ENCODE results near the gene NCDN.

Gene NCDN, protein sequence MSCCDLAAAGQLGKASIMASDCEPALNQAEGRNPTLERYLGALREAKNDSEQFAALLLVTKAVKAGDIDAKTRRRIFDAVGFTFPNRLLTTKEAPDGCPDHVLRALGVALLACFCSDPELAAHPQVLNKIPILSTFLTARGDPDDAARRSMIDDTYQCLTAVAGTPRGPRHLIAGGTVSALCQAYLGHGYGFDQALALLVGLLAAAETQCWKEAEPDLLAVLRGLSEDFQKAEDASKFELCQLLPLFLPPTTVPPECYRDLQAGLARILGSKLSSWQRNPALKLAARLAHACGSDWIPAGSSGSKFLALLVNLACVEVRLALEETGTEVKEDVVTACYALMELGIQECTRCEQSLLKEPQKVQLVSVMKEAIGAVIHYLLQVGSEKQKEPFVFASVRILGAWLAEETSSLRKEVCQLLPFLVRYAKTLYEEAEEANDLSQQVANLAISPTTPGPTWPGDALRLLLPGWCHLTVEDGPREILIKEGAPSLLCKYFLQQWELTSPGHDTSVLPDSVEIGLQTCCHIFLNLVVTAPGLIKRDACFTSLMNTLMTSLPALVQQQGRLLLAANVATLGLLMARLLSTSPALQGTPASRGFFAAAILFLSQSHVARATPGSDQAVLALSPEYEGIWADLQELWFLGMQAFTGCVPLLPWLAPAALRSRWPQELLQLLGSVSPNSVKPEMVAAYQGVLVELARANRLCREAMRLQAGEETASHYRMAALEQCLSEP
- total RNA-seq, result 18.6 to 32.5 (median 22.1) reads per million in 4 donors

- peak; percentile 90 to 97 (median 94) for DNase-seq
Measured at GRCh38 chr1:35557611-35558373, at the start of gene NCDN. NCDN (plus strand) TSS chr1:35557799; CDS start chr1:35558191, 392 bp downstream.

DNA sequence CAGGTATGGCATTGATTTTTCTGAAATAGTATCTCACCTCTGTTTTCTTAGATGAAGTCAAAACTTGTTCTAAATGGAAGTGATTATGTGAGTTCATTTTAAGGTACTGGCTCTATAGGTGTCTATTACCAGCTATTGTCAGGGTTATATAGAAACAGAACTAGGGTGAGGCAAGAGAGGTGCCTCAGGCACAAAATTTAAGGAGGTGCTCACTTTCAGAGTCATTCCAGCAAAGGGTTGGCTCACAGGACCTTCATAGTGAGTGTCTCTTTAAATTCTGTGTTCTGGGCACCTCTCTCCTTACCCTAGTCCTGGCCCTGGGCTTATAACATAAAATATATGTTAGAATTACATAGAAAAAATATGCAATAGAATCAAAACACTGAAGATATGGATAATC, 49.7 kb upstream of the NCDN start:
- DNase-seq, result no peak

DNA sequence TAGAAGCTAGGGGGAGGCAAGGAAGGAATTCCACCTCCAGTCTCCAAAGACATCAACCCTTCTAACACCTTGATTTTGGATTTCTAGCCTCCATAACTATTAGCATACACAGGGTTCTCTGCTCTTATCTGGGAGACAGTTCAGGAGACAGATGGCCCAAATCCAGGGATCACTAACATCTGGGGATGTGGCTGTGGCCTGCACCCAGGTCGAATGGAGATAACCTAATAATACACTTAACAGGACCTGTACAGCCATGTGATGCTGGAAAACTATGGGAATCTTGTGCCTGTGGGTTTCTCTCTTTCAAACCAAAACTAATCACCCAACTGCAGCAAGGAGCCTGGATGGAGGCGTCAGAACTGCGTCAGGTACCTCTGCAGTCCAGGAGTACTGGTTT, 48.0 kb upstream of the NCDN start:
- DNase-seq, result no peak

DNA sequence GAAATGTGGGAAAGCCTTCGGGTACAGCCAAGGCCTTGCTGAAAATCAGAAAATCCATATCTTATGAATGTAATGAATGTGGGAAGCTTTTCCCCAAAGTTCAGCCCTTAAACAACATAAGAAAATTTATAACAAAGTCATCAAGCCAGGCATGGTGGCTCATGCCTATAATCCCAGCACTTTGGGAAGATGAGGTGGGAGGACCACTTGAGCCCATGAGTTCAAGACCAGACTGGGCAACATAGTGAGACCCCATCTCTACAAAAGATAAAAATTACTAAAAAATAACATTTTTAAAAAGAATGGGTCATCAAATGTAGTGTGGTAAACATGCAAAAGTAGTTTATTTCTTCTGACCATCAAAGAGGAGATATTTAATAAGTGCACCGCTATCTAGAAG, 46.3 kb upstream of the NCDN start:
- no peak for DNase-seq

DNA sequence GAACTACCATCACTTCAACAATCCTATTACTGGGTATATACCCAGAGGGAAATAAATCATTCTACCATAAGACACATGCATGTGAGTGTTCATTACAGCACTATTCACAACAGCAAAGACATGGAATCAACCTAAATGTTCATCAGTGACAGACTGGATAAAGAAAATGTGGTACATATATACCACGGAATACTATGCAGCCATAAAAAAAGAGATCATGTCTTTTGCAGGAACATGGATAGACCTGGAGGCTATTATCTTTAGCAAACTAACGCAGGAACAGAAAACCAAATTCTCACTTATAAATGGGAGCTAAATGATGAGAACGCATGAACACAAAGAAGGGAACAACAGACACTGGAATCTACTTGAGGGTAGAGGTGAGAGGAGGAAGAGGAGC, 39.4 kb upstream of the NCDN start:
- no peak for DNase-seq

GRCh38 chr1:35519432-35519831, 38.2 kb upstream of the NCDN start:
- DNase-seq, result no peak

DNA sequence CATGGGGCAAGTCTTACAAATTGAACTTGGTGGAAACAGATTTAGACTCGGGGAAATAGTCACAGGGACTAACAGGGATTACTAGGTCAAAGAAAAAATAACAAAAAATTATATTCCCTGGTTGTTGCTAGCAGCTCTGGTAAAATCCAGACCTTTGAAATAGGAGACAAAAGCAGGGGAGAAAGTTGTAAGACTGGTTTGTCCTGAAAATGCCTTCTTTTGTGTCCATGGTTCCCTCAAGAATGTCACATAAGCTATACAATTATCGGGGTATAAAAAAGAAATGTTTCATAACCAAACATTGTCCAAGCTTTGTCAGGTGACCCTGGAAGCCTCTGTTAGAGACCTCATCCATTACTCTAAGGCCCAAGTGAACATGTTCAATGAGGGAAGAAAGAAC, 33.5 kb upstream of the NCDN start:
- DNase-seq, result no peak

- DNase-seq, result no peak
Measured at GRCh38 chr1:35530168-35530567, 27.4 kb upstream of the NCDN start.

- DNase-seq, result no peak
Measured at GRCh38 chr1:35530946-35531345, 26.7 kb upstream of the NCDN start.

DNA sequence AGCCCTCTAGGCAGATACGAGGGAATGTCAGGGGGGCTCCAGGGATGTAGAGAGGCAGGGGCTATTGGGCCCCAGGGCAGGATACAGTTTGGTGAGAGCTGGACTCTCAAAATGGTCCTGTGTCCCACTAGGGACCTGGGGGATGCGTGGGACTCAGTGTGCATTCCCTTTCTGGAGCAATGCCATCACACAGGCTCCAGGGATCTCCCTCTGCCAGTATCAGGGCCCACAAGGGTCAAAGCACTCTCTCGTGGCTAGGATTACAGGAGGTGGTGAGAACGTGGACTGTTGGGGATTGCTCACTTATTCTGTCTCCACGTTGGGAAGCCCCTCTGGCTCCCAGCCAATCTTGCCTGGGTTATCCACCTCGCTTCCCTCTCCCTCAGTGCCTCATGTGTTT, 26.2 kb upstream of the NCDN start:
- DNase-seq, result no peak

DNA sequence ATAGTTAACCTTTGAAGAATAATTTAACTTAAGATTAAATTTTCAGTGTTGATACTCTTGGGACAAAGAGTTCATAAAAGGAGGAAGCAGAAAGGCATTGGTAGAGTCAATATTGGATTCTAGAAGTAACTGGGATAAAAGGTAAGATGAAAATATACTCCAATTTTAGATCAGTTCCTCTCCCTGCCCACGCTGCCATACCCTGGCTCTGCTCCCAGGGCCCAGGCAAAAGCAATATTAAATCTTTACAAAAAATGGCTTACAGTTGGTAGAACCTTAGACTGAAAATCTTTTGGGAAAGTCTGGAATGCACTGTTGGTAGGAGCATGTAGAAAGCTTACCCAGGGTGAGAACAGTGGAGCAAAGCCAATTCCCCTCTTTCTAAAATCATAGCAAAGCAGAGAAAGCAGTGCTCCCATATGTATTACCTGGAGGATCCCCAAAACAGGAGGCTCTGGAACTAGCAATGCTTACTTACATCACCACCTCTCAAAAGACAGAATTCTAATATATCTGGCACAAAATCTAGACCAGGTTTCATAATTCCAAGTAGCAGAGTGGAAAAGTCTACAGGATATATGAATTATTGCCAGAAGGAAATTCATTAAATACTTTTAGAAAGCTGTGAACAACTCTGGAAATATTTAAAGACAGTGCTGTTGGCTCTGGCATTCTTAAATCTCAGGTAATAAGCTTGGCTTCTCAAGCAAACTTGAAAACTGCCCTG, 24.9 kb upstream of the NCDN start:
- DNase-seq, result no peak

DNA sequence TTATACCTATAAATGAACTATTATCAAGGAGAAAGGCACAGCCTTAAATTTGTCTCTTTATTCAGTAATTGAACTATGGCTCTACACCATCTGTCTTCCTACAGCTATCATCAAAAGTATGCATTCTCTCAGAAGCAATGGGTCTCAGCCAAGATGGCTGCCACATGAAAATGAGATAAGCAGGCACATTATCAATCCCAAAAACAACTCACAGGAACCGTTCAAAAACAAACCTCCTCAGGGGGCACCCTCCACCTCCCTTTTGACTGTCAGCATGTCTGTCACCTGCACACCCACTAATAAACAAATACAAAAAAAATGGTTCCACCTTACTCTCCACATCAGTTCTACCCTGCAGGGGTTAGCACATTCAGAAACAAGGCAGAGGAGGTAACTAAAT, 24.0 kb upstream of the NCDN start:
- DNase-seq, result no peak

- DNase-seq, result no peak
Measured at GRCh38 chr1:35535243-35535642, 22.4 kb upstream of the NCDN start.

- no peak for DNase-seq
Measured at GRCh38 chr1:35536556-35537162, 20.9 kb upstream of the NCDN start.

DNA sequence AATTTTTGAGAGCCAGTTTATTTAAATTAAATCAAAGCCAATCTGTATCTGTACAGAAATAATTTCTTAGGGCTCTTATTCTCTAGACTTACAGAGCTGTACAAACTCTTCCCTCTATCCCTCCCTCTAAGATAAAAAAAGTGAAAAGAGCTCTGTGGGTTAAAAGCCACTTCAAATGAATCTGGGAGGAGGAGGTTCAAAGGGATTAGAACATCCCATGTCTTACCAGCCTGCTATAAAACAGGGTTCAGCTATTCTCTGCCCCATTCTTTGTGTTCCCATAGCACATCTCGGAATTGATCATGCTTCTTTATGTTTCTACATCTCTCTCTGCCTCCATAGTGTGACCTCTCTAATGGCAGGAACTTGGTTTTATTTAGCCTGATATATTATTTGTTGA, 19.8 kb upstream of the NCDN start:
- DNase-seq, result no peak

- DNase-seq, result peak in 2 of 5 donors; percentile 22 to 66
Measured at GRCh38 chr1:35539073-35539823, 18.4 kb upstream of the NCDN start.

GRCh38 chr1:35539824-35540261, 17.8 kb upstream of the NCDN start:
- DNase-seq, result peak in 1 of 5 donors; percentile 34

DNA sequence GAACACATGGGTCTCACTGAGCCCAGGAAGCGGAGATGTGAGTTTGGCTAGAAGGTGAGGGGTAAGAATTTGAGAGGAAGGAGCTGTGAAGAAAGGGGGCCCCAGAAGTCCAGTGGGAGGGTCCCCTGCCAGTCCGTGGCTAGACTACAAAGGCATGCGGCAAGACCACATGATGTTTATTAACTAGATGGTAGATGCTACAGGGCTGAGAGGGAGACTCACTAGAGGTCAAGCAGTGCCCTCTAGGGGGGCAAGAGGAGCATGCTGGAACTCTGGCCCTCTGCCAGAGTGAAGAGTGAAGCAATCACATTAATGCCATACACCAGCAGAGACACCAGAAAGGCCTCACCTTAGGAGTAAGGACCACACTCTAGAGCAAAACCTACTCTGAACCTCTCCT, 12.6 kb upstream of the NCDN start:
- peak in 3 of 5 donors; percentile 43 to 61 (median 44) for DNase-seq

GRCh38 chr1:35546614-35547013, 11.0 kb upstream of the NCDN start:
- DNase-seq, result no peak

GRCh38 chr1:35553851-35554250, 3.7 kb upstream of the NCDN start:
- no peak for DNase-seq
